Mucosa of descending colon (tissue), 3 donors: Measurements from ENCODE around the gene PRSS56. TPM values are rescaled to one million over a fixed set of nuclear protein-coding genes. Genes with fewer than 3 reads are reported as not detected.

Source experiments
- ATAC-seq: fragments of 200-7000 bp; cut with Tn5 transposase; one replicate; pipeline ENCODE4 v1.9.1; 2020; ENCODE audit warnings: mild to moderate bottlenecking, moderate library complexity
- DNase-seq, 3 donors: peaks; one replicate each; pipeline ENCODE4 v3.0.0-alpha.2; 2020
- H3K36me3 ChIP-seq: fragments of 200-600 bp; one replicate; pipeline ENCODE4 v1.8.0; 2021; ENCODE audit warnings: low read depth, mild to moderate bottlenecking
- H3K4me1 ChIP-seq: fragments of 200-600 bp; one replicate; pipeline ENCODE4 v1.8.0; 2021; ENCODE audit warnings: low read depth, mild to moderate bottlenecking
- H3K4me3 ChIP-seq: fragments of 200-600 bp; one replicate; pipeline ENCODE4 v1.8.0; 2021; ENCODE audit warnings: mild to moderate bottlenecking
- H3K9me3 ChIP-seq: fragments of 200-600 bp; one replicate; pipeline ENCODE4 v1.8.0; 2021; ENCODE audit warnings: mild to moderate bottlenecking
- CTCF ChIP-seq: fragments of 200-600 bp; IDR thresholded peaks from one replicate; pipeline ENCODE4 v1.8.0; 2022; ENCODE audit warnings: antibody characterized with exemption, mild to moderate bottlenecking
- intact Hi-C, 2 donors: fragments of 100-400 bp; cut with DNase I in 1 of 2; cut with micrococcal nuclease in 1 of 2; formaldehyde crosslinking; loops; one replicate each; pipeline versions ENCODE4 v1.11.0 to v1.11.1; 2022; cut with DNase I, micrococcal nuclease
- total RNA-seq, 3 donors: library from RNA; stranded (reverse); fragmentation: NEBNext Ultra II Directional in 2 of 3; extraction: Animal tissue kit (Norgen Biotek cat#: 25700) in 2 of 3; gene quantifications; one replicate each; pipeline versions ENCODE4 v1.2.1 to v1.2.4, GENCODE V29; 2021 to 2023
- donor health status: DM: no; HTN: no; CAD: no; lungs with moderate emphysema.
- donor health status: DM: no; HTN: no; CAD: no.
- donor health status: DM: no; HTN: yes; CAD: no.

PRSS56 gene
- total RNA-seq, 3 donors from 2014 or later, result not detected

- Histone ChIP-seq H3K4me1 (no peaks in the 10 kb centered on the region), H3K4me3 (no peak overlapping the region), H3K36me3 (no peaks in the 10 kb centered on the region), H3K9me3 (no peaks in the 10 kb centered on the region)
- no peak for ATAC-seq
- intact Hi-C loops, result no loop called here
- no peak for DNase-seq
- TF ChIP-seq CTCF, result no peak
Observed at GRCh38 chr2:232542715-232543467, 22.7 kb downstream of the PRSS56 start.

GRCh38 chr2:232543491-232543890, 23.3 kb downstream of the PRSS56 start:
- ATAC-seq, result no peak
- DNase-seq, result no peak
- H3K4me3 ChIP-seq, result no peak overlapping the region
- TF ChIP-seq CTCF, result no peak
- H3K4me1 ChIP-seq, result no peaks in the 10 kb centered on the region
- intact Hi-C loops, result no loop called here
- no peaks in the 10 kb centered on the region for H3K36me3 ChIP-seq
- H3K9me3 ChIP-seq, result no peaks in the 10 kb centered on the region

- Histone ChIP-seq H3K4me3 (no peak overlapping the region), H3K4me1 (no peaks in the 10 kb centered on the region), H3K9me3 (no peaks in the 10 kb centered on the region), H3K36me3 (no peaks in the 10 kb centered on the region)
- TF ChIP-seq CTCF, result no peak
- intact Hi-C loops, result no loop called here
- ATAC-seq (no peak), DNase-seq (no peak)
Observed at GRCh38 chr2:232543928-232544631, 23.9 kb downstream of the PRSS56 start.

GRCh38 chr2:232544674-232545073, 24.5 kb downstream of the PRSS56 start:
- no peak for DNase-seq
- no peaks in the 10 kb centered on the region for H3K9me3 ChIP-seq
- no peak for TF ChIP-seq CTCF
- H3K4me3 ChIP-seq, result no peak overlapping the region
- H3K4me1 ChIP-seq, result peaks cover 5% of the 10 kb centered on the region
- intact Hi-C loops, result no loop called here
- H3K36me3 ChIP-seq, result no peaks in the 10 kb centered on the region
- ATAC-seq, result no peak

- ATAC-seq (no peak), DNase-seq (no peak)
- Histone ChIP-seq H3K4me1 (peaks cover 5% of the 10 kb centered on the region), H3K9me3 (no peaks in the 10 kb centered on the region), H3K4me3 (no peak overlapping the region), H3K36me3 (no peaks in the 10 kb centered on the region)
- no peak for TF ChIP-seq CTCF
- intact Hi-C loops, result no loop called here
Observed at GRCh38 chr2:232545511-232546375, 25.6 kb downstream of the PRSS56 start.
